Measurements from ENCODE around the gene IFITM10.

Gene IFITM10

GRCh38 chr11:1696608-1697570 lies 53.5 kb downstream of the IFITM10 start, which contains the start of gene KRTAP5-6:
TSS of gene KRTAP5-6 (plus strand) at chr11:1697195. CDS start at chr11:1697246, 51 bp downstream.
- intact Hi-C loops (cut with DNase I; ENCODE audit: low total_unique reads): loop anchor here (10.0 kb wide), 1 partner anchor 78 kb away; no protein-coding TSS in a partner anchor
- no peak for DNase-seq
- H3K27me3 ChIP-seq: peaks cover 0 to 9% of the 10 kb centered on the region in 2 donors
- H3K9me3 ChIP-seq: no peaks in the 10 kb centered on the region
- TF ChIP-seq, protein P1, sequence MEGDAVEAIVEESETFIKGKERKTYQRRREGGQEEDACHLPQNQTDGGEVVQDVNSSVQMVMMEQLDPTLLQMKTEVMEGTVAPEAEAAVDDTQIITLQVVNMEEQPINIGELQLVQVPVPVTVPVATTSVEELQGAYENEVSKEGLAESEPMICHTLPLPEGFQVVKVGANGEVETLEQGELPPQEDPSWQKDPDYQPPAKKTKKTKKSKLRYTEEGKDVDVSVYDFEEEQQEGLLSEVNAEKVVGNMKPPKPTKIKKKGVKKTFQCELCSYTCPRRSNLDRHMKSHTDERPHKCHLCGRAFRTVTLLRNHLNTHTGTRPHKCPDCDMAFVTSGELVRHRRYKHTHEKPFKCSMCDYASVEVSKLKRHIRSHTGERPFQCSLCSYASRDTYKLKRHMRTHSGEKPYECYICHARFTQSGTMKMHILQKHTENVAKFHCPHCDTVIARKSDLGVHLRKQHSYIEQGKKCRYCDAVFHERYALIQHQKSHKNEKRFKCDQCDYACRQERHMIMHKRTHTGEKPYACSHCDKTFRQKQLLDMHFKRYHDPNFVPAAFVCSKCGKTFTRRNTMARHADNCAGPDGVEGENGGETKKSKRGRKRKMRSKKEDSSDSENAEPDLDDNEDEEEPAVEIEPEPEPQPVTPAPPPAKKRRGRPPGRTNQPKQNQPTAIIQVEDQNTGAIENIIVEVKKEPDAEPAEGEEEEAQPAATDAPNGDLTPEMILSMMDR (IDR thresholded peaks at IDR 0.05): no peak
- no peak within 1 kb of the TSS for H3K4me3 ChIP-seq
- H3K36me3 ChIP-seq: no peaks in the 10 kb centered on the region
- peaks cover 0 to 19% (median 10%) of the 10 kb centered on the region in 4 donors for H3K4me1 ChIP-seq
- no peak within 1 kb of the TSS for H3K27ac ChIP-seq

DNA sequence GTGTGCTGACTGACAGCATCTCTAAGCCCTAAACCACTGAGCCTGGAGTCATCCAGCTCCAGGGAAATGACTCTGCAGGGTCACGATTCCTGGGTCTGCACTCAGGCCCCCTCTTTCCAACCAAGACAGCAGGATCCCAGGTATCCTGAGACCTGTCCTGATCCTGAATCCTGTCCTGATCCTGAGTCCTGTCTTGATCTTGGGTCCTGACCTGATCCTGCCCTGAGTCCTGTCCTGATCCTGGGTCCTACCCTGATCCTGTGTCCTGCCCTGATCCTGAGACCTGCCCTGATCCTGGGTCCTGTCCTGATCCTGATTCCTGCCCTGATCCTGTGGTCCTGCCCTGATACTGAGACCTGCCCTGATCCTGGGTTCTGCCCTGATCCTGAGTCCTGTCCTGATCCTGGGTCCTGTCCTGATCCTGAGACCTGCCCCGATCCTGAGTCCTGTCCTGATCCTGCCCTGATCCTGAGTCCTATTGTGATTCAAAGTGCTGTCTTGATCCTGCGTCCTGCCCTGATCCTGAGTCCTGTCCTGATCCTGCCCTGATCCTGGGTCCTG lies 54.8 kb downstream of the IFITM10 start:
- Histone ChIP-seq H3K27ac (no peak overlapping the region), H3K27me3 (peaks cover 0 to 13% of the 10 kb centered on the region in 2 donors), H3K4me3 (no peak overlapping the region), H3K9me3 (no peaks in the 10 kb centered on the region), H3K4me1 (peaks cover 0 to 19% (median 10%) of the 10 kb centered on the region in 4 donors), H3K36me3 (no peaks in the 10 kb centered on the region)
- TF ChIP-seq, protein P1 (IDR thresholded peaks at IDR 0.05): no peak
- no peak for DNase-seq
- intact Hi-C loops (cut with DNase I; ENCODE audit: low total_unique reads): loop anchor here (10.0 kb wide), 1 partner anchor 79 kb away; no protein-coding TSS in a partner anchor

GRCh38 chr11:1694846-1695547 lies 55.4 kb downstream of the IFITM10 start:
- intact Hi-C loops (cut with DNase I; ENCODE audit: low total_unique reads): loop anchor here (5.0 to 10.0 kb wide), 2 partner anchors 43 to 80 kb away; no protein-coding TSS in a partner anchor
- no peak overlapping the region for H3K27ac ChIP-seq
- no peak overlapping the region for H3K4me3 ChIP-seq
- H3K9me3 ChIP-seq: no peaks in the 10 kb centered on the region
- H3K27me3 ChIP-seq: peaks cover 0 to 9% of the 10 kb centered on the region in 2 donors
- TF ChIP-seq, protein P1 (IDR thresholded peaks at IDR 0.05): no peak
- peak in 1 of 2 donors; percentile 63 for DNase-seq
- H3K4me1 ChIP-seq: peaks cover 0 to 19% (median 10%) of the 10 kb centered on the region in 4 donors
- H3K36me3 ChIP-seq: no peaks in the 10 kb centered on the region

- TF ChIP-seq, protein P1 (IDR thresholded peaks at IDR 0.05): peak; percentile 94 to 97
- Histone ChIP-seq H3K36me3 (no peaks in the 10 kb centered on the region), H3K4me3 (peak overlapping the region in 1 of 2 donors; percentile 48), H3K9me3 (no peaks in the 10 kb centered on the region), H3K4me1 (peaks cover 0 to 19% (median 10%) of the 10 kb centered on the region in 4 donors), H3K27ac (peak overlapping the region; percentile 35 to 57), H3K27me3 (peaks cover 0 to 8% of the 10 kb centered on the region in 2 donors)
- DNase-seq: peak; percentile 74 to 88
- intact Hi-C loops (cut with DNase I; ENCODE audit: low total_unique reads): loop anchor here (5.0 to 10.0 kb wide), 2 partner anchors 42 to 81 kb away; no protein-coding TSS in a partner anchor
These were observed 56.1 kb downstream of the IFITM10 start for GRCh38 chr11:1694064-1694845.

Data from tibial artery (tissue), 4 donors.